GM12873 (cell line): ENCODE measurements around the gene NSUN6.

Experiments
- TF ChIP-seq, protein P1 (sequence below): IDR thresholded peaks from 2 replicates; pipeline ENCODE4 v1.5.1; 2012; ENCODE audit warnings: low read depth, mild to moderate bottlenecking, moderate library complexity, low read length, control low read depth; ENCODE audit not compliant: insufficient read depth; ENCODE audit errors: missing control alignments

The NSUN6 gene

DNA sequence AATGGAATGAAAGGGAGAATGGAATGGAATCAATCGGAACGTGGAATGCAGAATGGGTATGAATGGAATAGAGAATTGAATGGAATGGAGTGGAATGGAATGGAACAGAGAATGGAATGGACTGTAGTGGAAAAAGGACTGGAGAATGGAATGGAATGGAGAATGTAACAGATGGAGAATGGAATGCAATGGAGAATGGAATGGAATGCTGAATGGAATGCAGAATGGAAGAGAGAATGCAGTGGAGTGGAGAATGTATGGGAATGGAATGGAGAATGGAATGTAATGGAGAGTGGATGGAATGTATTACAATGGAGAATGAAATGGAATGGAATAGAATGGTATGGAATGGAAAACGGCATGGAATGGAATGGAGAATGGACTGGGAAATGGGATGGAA lies 96.9 kb downstream of the NSUN6 start:
- TF ChIP-seq, protein P1, sequence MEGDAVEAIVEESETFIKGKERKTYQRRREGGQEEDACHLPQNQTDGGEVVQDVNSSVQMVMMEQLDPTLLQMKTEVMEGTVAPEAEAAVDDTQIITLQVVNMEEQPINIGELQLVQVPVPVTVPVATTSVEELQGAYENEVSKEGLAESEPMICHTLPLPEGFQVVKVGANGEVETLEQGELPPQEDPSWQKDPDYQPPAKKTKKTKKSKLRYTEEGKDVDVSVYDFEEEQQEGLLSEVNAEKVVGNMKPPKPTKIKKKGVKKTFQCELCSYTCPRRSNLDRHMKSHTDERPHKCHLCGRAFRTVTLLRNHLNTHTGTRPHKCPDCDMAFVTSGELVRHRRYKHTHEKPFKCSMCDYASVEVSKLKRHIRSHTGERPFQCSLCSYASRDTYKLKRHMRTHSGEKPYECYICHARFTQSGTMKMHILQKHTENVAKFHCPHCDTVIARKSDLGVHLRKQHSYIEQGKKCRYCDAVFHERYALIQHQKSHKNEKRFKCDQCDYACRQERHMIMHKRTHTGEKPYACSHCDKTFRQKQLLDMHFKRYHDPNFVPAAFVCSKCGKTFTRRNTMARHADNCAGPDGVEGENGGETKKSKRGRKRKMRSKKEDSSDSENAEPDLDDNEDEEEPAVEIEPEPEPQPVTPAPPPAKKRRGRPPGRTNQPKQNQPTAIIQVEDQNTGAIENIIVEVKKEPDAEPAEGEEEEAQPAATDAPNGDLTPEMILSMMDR: no peak

GRCh38 chr10:18551473-18551872 lies 99.9 kb downstream of the NSUN6 start:
- TF ChIP-seq, protein P1: no peak

DNA sequence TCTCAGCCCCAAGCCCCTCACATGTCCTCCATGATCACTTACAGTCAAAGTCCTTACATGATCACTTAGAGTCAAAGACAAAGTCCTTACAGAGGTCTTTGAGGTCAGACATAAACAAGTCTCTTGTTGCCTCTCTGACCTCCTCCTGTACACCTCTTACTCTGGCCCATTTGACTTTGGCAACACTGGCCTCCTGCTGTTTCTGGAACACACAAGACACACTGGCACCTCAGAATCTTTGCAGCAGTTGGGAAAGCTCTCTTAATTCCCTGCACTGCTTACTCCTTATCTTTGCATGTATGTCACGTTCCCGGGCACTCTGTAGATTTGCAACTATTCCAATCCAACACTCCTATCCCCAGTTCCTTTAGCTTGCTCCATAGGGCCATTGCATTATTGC lies 102.3 kb downstream of the NSUN6 start:
- TF ChIP-seq, protein P1: no peak

GRCh38 chr10:18545621-18546305 lies 105.6 kb downstream of the NSUN6 start:
- TF ChIP-seq, protein P1: no peak

GRCh38 chr10:18542832-18543231 lies 108.6 kb downstream of the NSUN6 start:
- TF ChIP-seq, protein P1: no peak

DNA sequence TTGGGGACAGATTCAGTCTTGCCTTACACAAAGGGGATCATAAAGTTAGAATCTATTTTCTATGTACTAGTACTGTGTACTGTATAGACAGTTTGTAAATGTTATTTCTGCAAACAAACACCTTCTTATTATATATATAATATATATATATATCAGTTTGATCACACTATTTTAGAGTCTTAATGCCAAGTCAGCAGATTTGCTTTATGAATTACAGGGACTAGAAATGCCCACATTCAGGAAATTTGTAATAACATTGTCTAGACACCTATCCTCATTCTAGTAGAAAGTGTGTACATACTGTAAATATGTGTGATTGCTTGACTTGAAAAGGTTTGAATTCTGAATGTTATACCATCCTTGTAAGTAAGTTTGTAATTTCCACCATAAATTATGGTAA lies 111.2 kb downstream of the NSUN6 start:
- TF ChIP-seq, protein P1: no peak

GRCh38 chr10:18539335-18539734 lies 112.1 kb downstream of the NSUN6 start:
- TF ChIP-seq, protein P1: no peak
